ENCODE data around the gene MYH9.
A peak's percentile ranks its signal among the peaks of the same experiment; 100 is the strongest.

GRCh38 chr22:36369922-36370791, 17.6 kb downstream of the MYH9 start:
- TF ChIP-seq POLR2A (IDR thresholded peaks at IDR 0.05) (peak; percentile 29 to 67), CTCF (IDR thresholded peaks at IDR 0.05) (no peak)
